RWPE1 (cell line): ENCODE measurements around the gene FAM234A.

Experiments used
- CTCF ChIA-PET: fragments of 350-600 bp; sonication (Branson Sonifier 250); formaldehyde crosslinking; extraction: SDS; loops from one replicate; lab custom pipeline; 2021; lab: Yijun Ruan, JAX
- POLR2A ChIA-PET: fragments of 400-600 bp; formaldehyde crosslinking; extraction: SDS; loops from one replicate; lab custom pipeline; 2020; ENCODE audit warnings: antibody characterized with exemption; ENCODE audit not compliant: low non-redundant PET; lab: Yijun Ruan, JAX
- DNase-seq: peaks from one replicate; pipeline ENCODE4 v3.0.0; 2012; ENCODE audit warnings: low spot score
- H3K27ac ChIP-seq: fragments of 450-650 bp; 2 replicates; pipeline ENCODE4 v1.5.1; 2017
- TF ChIP-seq, protein P1 (sequence below): fragments of 450-650 bp; conservative IDR thresholded peaks from 2 replicates; pipeline ENCODE4 v1.5.1; 2017; ENCODE audit warnings: low read depth, mild to moderate bottlenecking

The FAM234A gene

DNA sequence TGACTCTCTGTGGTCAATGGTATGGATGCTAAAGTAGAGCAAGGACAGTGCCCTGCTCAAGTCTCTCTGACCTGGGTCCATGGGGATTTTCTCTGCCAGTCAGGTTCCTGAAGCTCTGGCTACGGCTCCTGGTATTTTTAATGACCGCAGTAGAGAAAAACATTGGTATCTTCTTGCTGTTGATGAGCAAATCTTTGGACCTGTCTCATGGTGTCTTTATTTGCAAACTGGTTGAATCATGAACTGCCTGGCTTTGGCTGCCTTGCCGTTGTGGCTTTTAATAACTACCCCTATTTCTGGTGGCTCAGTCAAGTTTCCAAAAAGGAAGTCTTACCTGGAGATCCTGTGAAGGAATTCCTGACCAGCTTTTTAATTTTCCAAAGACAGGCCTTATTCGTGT is 8.7 kb downstream of the FAM234A start:
- H3K27ac ChIP-seq, result no peak overlapping the region
- POLR2A ChIA-PET, result no interaction called here
- TF ChIP-seq, protein P1, sequence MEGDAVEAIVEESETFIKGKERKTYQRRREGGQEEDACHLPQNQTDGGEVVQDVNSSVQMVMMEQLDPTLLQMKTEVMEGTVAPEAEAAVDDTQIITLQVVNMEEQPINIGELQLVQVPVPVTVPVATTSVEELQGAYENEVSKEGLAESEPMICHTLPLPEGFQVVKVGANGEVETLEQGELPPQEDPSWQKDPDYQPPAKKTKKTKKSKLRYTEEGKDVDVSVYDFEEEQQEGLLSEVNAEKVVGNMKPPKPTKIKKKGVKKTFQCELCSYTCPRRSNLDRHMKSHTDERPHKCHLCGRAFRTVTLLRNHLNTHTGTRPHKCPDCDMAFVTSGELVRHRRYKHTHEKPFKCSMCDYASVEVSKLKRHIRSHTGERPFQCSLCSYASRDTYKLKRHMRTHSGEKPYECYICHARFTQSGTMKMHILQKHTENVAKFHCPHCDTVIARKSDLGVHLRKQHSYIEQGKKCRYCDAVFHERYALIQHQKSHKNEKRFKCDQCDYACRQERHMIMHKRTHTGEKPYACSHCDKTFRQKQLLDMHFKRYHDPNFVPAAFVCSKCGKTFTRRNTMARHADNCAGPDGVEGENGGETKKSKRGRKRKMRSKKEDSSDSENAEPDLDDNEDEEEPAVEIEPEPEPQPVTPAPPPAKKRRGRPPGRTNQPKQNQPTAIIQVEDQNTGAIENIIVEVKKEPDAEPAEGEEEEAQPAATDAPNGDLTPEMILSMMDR, result no peak

DNA sequence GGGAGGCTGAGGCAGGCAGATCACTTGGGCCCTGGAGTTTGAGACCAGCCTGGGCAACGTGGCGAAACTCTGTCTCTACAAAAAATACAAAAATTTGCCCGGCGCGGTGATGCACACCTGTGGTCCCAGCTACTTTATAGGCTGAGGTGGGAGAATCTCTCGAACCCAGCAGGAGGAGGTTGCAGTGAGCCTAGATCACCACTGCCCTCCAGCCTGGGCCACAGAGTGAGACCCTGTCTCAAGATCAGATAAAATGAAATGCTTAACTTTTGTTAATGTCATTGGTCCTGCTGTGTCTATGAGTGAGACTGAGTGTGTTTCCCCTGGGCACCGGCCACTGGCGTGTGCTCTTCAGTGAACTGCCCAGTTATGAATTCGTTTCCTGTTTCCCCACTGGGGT is 10.5 kb downstream of the FAM234A start:
- no peak for DNase-seq
- H3K27ac ChIP-seq, result no peak overlapping the region; the same call in 1 of the 2 replicates
- CTCF ChIA-PET, result interaction anchor here (0.6 to 0.7 kb wide), 2 partner anchors 10 to 15 kb away, joined by 3 read pairs; partner anchors contain the start of gene FAM234A
- TF ChIP-seq, protein P1, result no peak
- POLR2A ChIA-PET, result no interaction called here

More for the DNA sequence above, 8.7 kb downstream of the FAM234A start:
- no peak for DNase-seq
- CTCF ChIA-PET, result interaction anchor here (0.6 kb wide), 1 partner anchor 31 kb away, joined by 3 read pairs; no protein-coding TSS in a partner anchor

DNA sequence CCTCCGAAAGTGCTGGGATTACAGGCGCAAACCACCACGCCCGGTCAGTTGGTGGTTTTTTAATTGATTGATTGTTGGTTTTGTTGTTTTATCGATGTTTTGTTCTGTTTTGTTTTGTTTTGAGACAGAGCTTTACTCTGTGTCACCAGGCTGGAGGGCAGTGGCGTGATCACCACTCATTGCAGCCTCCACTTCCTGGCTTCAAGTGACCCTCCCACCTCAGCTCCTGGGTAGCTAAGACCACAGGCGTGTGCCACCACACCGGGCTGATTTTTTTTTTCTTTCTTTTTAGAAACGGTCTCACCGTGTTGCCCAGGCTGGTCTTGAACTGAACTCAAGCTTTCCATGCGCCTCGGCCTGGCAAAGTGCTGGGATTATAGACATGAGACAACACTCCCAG is 12.4 kb downstream of the FAM234A start:
- no peak for DNase-seq
- ChIA-PET CTCF (no interaction called here), POLR2A (no interaction called here)
- TF ChIP-seq, protein P1, result no peak
- no peak overlapping the region for H3K27ac ChIP-seq

DNA sequence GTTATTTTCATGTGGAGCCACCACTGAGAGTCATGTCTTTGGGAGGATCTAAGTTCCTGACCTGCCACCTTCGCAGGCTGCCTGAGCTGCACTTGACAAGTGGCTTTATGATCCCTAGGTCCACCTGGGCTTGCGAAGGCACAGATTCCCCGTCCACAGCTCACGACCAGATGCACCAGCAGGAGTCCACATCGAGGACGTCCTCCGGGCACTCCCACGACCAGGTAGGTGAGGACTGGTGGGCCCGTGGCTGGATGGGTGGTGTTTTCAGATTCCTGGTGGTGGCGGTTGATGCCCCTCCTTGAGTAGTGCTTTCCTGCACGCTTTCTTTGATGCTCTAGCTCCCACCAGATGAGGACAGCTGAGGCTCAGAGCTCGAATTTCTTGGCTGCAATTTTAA is 14.8 kb downstream of the FAM234A start:
- POLR2A ChIA-PET, result no interaction called here

DNA sequence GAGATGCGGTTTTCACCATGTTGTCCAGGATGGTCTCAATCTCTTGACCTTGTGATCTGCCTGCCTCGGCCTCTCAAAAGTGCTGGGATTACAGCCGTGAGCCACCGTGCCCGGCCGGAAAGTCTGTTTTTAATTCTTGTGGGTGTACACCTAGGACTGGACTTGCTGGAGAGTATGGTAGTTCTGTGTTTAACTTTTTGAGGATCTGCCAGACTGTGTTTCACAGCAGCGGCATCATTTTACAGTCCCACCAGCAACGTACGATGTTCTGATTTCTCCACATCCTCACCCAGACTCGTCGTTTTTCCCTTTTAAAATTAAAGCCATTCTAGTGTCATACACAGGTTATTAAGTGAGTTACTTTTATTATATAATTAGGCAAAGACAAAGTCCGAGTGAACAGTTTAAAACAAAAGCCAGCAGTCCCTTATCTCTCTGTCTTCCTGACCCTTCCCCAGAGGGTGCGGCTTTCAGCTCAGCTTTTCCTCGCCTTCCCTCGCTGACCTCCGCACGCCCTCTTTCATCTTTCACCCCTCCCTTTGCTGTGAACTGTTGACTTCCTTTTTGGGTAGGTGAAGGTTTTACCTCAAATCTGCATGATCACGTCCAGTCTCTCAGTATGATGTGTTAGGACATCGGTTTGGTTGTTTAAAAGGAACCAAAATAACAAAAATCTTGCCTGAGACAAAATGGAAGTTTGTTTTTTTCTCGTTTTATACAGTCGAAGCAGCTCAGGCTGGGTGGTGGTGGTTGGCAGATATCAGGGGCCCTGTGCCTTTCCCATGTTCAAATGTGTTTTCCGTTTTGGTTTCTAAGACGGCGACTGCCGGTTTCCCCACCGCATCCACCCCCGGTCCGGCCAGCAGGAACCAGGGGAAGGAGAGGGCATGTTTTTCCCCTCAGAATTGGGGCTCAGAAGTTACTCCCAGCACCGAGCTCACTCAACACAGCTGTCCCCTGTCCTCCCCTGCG is 18.0 kb downstream of the FAM234A start:
- TF ChIP-seq, protein P1, result no peak
- no peak for DNase-seq
- POLR2A ChIA-PET, result no interaction called here
- CTCF ChIA-PET, result interaction anchor here (1.1 kb wide), 1 partner anchor 71 kb away, joined by 7 read pairs; no protein-coding TSS in a partner anchor
- H3K27ac ChIP-seq, result no peak overlapping the region

More for the DNA sequence above, 14.8 kb downstream of the FAM234A start:
- no peak overlapping the region for H3K27ac ChIP-seq
- TF ChIP-seq, protein P1, result no peak
- CTCF ChIA-PET, result interaction anchor here (0.7 to 1.5 kb wide), 3 partner anchors 15 to 633 kb away, joined by 3 read pairs; no protein-coding TSS in a partner anchor
- DNase-seq, result no peak

DNA sequence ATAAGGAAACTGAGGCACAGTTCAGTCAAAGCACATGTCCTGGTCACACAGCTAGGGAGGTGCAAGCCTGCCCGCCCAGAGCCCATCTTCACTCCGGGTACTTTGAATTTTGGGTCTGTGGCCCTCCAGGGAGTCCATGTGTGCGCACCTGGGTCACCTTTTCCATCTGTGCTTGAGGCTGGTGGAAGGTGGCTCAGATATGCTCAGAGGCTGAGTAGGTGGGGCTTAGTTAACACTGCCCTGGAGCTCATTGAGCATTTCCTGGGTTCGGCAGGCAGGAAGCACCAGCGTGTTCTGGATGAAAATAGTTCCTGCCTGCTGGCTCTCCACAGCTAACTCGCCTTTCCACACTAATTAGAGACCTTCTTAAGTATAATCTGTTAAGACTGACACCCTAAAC is 19.2 kb downstream of the FAM234A start:
- no peak overlapping the region for H3K27ac ChIP-seq
- CTCF ChIA-PET, result interaction anchor here (0.6 kb wide), 1 partner anchor 114 kb away, joined by 3 read pairs; no protein-coding TSS in a partner anchor

More for the DNA sequence above, 19.2 kb downstream of the FAM234A start:
- no peak for DNase-seq
- TF ChIP-seq, protein P1, result no peak
- POLR2A ChIA-PET, result no interaction called here
